B cell (primary cell): ENCODE results near the gene TLE2.

Experiments
- CTCF ChIP-seq: fragments of 200-600 bp; IDR thresholded peaks from one replicate; pipeline ENCODE4 v1.8.0; 2022; ENCODE audit warnings: antibody characterized with exemption, mild to moderate bottlenecking
- EZH2 ChIP-seq: IDR thresholded peaks from 2 replicates; pipeline ENCODE4 v1.6.1; 2012; ENCODE audit warnings: borderline replicate concordance, low read depth, mild to moderate bottlenecking, moderate library complexity, low read length; ENCODE audit not compliant: insufficient read depth, poor library complexity, severe bottlenecking

DNA sequence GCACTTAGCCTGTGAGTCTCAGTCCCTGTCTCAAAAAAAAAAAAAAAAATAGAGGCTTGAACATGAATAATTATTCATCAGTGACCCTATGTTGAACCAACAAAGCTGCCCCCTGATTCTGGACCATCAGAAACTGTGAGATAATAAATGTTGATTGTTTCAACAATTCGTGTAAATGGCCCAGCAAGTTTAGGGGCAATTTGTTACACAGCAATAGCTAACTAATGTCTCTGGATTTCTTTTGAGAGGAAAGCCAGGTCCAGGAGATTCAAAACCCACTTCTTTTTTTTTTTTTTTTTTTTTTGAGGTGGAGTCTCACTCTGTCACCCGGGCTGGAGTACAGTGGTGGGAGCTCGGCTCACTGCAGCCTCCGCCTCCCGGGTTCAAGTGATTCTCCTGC, 64.2 kb downstream of the TLE2 start:
- TF ChIP-seq CTCF (no peak), EZH2 (no peak)
